Endothelial cell (in vitro differentiated cells): ENCODE data around the gene DPCD. TPM values are rescaled to one million over a fixed set of nuclear protein-coding genes. Genes with fewer than 3 reads are reported as not detected.
A peak's percentile ranks its signal among the peaks of the same experiment; 100 is the strongest.
"Not testable (repeated sequence)": the region's sequence is repeated elsewhere in the genome, so short reads cannot be mapped to it uniquely, and the experiment has no call there.

ENCODE experiments used
- DNase-seq: peaks from one replicate; pipeline ENCODE4 v3.0.0; 2021; ENCODE audit warnings: low spot score
- H3K27ac Mint-ChIP-seq: one replicate; pipeline ENCODE4 v1.8.0; 2021; ENCODE audit warnings: mixed read lengths, inconsistent platforms; ENCODE audit not compliant: unreplicated experiment
- H3K27me3 Mint-ChIP-seq: one replicate; pipeline ENCODE4 v1.8.0; 2021; ENCODE audit warnings: mild to moderate bottlenecking, moderate library complexity, mixed read lengths, inconsistent platforms; ENCODE audit not compliant: unreplicated experiment
- H3K36me3 Mint-ChIP-seq: one replicate; pipeline ENCODE4 v1.8.0; 2021; ENCODE audit warnings: mild to moderate bottlenecking, low read depth, mixed read lengths, inconsistent platforms; ENCODE audit not compliant: unreplicated experiment
- H3K4me1 Mint-ChIP-seq: one replicate; pipeline ENCODE4 v1.8.0; 2021; ENCODE audit warnings: mild to moderate bottlenecking, mixed read lengths, inconsistent platforms; ENCODE audit not compliant: unreplicated experiment
- H3K4me3 Mint-ChIP-seq: one replicate; pipeline ENCODE4 v1.8.0; 2021; ENCODE audit warnings: mild to moderate bottlenecking, mixed read lengths, inconsistent platforms; ENCODE audit not compliant: unreplicated experiment
- H3K9me3 Mint-ChIP-seq: one replicate; pipeline ENCODE4 v1.8.0; 2021; ENCODE audit warnings: mixed read lengths, inconsistent platforms; ENCODE audit not compliant: unreplicated experiment
- CTCF ChIP-seq: fragments of 200-600 bp; sonication (generic); IDR thresholded peaks from one replicate; pipeline ENCODE4 v1.5.0; 2021; ENCODE audit warnings: antibody characterized with exemption; ENCODE audit not compliant: unreplicated experiment
- total RNA-seq: library from RNA; stranded (reverse); fragmentation: NEBNext Ultra II Directional; extraction: Animal tissue kit (Norgen Biotek cat#: 25700); gene quantifications from one replicate; pipeline ENCODE4 v1.2.1, GENCODE V29; 2021; ENCODE audit not compliant: unreplicated experiment

Gene DPCD
- total RNA-seq, 1 donor from 2014 or later, result 16.7 TPM

DNA sequence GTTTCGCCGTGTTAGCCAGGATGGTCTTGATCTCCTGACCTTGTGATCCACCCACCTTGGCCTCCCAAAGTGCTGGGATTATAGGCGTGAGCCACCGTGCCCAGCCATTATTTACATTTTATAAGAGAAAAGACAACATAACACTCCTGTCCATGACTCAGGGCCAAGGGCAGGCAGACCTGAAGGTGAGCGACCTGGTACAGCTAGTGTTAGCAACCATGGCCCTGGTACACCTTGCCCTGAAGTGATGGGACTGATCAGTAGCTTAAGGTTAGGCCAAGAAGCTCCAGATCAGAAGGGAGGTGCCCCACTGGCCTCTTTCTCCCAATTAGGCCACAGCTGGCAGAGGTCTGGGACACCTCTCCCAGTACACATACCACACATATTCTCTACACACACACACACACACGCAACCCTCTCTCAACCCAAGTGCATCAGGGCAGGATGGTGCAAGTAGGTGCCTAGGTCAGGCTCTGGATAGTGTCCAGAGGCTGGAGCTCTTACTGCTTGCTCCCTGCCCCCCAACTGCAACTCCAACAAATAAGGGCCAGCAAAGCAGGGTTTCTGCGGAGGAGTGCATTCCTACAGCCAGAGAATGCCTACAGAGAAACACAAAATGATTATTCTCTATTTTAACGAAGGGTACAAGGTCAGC, 43.8 kb downstream of the DPCD start:
- Mint-ChIP-seq H3K27me3 (no peaks in the 10 kb centered on the region), H3K36me3 (peaks cover 9% of the 10 kb centered on the region), H3K4me1 (peaks cover 8% of the 10 kb centered on the region), H3K27ac (peak overlapping the region; percentile 30), H3K9me3 (no peaks in the 10 kb centered on the region), H3K4me3 (no peak overlapping the region)
- no peak for DNase-seq
- TF ChIP-seq CTCF, result no peak

DNA sequence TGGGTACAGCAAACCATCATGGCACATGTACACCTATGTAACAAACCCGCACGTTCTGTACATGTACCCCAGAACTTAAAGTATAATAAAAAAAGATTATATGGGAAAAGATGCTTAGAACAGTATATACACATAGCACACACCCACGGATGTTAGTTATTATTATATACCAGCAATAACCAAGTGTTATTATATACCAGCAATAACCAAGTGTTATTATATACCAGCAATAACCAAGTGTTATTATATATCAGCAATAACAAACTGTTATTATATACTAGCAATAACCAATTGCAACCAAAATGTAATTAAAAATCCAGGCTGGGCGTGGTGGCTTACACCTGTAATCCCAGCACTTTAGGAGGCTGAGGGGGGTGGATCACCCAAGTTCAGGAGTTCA, 45.4 kb downstream of the DPCD start:
- not testable (repeated sequence) for DNase-seq

DNA sequence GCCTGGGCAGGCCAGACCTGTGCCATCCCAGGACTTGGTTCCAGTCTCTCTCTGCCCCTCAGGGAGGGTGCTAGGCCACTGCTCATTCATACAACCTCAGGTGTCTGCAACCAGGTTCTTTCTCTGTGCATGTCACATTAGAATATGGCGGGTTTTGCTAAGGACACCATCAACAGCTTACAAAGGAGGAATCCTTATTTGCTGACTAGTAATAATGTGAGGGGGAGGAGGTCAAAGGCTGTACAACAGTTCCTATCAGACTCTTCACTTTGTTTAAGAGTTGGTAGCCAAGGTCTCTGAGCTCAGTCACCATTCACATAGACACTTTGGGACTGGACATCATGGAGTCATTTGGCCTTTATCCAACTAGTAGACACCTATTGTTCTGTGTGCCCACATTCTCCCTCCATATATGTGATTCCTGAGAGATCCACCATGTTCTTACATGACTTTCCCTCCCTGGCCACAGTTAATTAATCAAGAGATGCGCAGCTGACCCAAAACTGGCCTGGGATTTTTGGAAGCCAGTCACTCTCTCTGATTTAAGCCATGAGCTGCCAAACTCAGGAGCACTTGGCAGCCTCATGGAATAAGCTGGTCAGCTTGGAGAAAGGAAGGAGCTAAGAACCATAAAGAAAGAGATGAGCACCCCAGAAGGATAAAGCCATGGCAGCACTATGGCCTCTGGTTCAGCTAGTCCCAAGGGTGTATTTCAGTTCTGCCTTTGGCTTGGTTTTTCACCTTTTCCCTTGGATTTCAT, 51.2 kb downstream of the DPCD start:
- H3K27ac Mint-ChIP-seq, result no peak overlapping the region
- no peak for DNase-seq
- H3K36me3 Mint-ChIP-seq, result peaks cover 25% of the 10 kb centered on the region
- H3K4me1 Mint-ChIP-seq, result peaks cover 15% of the 10 kb centered on the region
- H3K9me3 Mint-ChIP-seq, result no peaks in the 10 kb centered on the region
- no peak for TF ChIP-seq CTCF
- no peak overlapping the region for H3K4me3 Mint-ChIP-seq
- no peaks in the 10 kb centered on the region for H3K27me3 Mint-ChIP-seq

More for the DNA sequence above, 45.4 kb downstream of the DPCD start:
- not testable (repeated sequence) for H3K4me1 Mint-ChIP-seq, H3K9me3 Mint-ChIP-seq, H3K27ac Mint-ChIP-seq, H3K27me3 Mint-ChIP-seq, H3K4me3 Mint-ChIP-seq
- H3K36me3 Mint-ChIP-seq, result peaks cover 13% of the 10 kb centered on the region

DNA sequence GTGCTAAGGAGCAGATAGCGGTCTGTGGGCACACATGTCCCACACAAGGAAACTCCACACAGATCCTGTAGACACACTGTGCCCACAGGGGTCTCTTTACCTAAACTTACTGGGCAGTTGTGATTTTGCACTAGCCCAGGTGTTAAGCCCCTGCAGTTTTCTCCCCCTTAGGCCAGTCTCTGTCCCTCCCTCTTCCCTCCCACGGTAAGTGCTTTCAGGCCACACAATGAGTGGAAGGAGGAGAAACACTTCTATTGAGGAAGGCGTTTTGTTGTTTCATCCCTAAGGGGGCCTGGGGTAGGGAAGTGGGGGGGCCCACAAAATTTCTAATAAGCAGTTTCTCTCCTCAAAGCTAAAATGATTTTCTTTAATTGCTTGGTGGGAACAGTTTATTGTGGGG, 55.4 kb downstream of the DPCD start:
- Mint-ChIP-seq H3K27ac (no peak overlapping the region), H3K4me3 (no peak overlapping the region)

DNA sequence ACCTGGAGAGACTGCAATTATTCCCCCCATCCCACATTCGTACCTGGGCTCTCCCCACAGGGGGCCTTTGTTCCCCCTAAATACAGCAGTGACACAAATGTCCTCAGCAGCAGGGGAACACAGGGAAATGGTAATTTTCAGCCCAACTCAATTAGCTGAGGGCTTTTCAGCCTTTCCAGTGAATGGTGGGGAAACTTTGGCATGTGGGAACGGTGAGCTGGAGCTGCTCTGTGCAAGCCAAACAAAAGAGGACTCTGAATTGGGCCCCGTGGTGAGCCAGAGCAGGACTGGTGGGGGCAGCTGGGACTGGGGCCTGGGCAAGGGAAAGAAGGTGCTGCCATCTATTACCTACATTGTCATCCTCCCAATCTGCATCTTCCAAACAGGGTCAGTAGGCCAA, 55.9 kb downstream of the DPCD start:
- Mint-ChIP-seq H3K36me3 (peaks cover 37% of the 10 kb centered on the region), H3K9me3 (no peaks in the 10 kb centered on the region), H3K27me3 (no peaks in the 10 kb centered on the region), H3K4me1 (peaks cover 25% of the 10 kb centered on the region), H3K27ac (no peak overlapping the region), H3K4me3 (no peak overlapping the region)
- no peak for DNase-seq
- TF ChIP-seq CTCF, result no peak

More for the DNA sequence above, 55.4 kb downstream of the DPCD start:
- DNase-seq, result no peak
- Mint-ChIP-seq H3K36me3 (peaks cover 34% of the 10 kb centered on the region), H3K27me3 (no peaks in the 10 kb centered on the region), H3K4me1 (peaks cover 25% of the 10 kb centered on the region), H3K9me3 (no peaks in the 10 kb centered on the region)
- TF ChIP-seq CTCF, result no peak
